AG10803 (cell line): ENCODE data around the gene ZNF841.
"Not testable (repeated sequence)": the region's sequence is repeated elsewhere in the genome, so short reads cannot be mapped to it uniquely, and the experiment has no call there.

ENCODE experiments used
- DNase-seq: peaks from one replicate; pipeline ENCODE4 v3.0.0; 2010; ENCODE audit warnings: low read depth
- H3K4me3 ChIP-seq: 2 replicates; pipeline ENCODE4 v1.5.1; 2011; ENCODE audit warnings: mild to moderate bottlenecking, low read length, control low read depth
- TF ChIP-seq, protein P1 (sequence below): conservative IDR thresholded peaks from 2 replicates; pipeline ENCODE4 v1.5.1; 2011; ENCODE audit warnings: mild to moderate bottlenecking, low read length, control low read depth, inconsistent platforms

Gene ZNF841

GRCh38 chr19:52101866-52102562 is 6.4 kb upstream of the ZNF841 start:
- TF ChIP-seq, protein P1, sequence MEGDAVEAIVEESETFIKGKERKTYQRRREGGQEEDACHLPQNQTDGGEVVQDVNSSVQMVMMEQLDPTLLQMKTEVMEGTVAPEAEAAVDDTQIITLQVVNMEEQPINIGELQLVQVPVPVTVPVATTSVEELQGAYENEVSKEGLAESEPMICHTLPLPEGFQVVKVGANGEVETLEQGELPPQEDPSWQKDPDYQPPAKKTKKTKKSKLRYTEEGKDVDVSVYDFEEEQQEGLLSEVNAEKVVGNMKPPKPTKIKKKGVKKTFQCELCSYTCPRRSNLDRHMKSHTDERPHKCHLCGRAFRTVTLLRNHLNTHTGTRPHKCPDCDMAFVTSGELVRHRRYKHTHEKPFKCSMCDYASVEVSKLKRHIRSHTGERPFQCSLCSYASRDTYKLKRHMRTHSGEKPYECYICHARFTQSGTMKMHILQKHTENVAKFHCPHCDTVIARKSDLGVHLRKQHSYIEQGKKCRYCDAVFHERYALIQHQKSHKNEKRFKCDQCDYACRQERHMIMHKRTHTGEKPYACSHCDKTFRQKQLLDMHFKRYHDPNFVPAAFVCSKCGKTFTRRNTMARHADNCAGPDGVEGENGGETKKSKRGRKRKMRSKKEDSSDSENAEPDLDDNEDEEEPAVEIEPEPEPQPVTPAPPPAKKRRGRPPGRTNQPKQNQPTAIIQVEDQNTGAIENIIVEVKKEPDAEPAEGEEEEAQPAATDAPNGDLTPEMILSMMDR = no peak
- DNase-seq = no peak
- H3K4me3 ChIP-seq = no peak overlapping the region

- TF ChIP-seq, protein P1 = no peak
- DNase-seq = no peak
- no peak overlapping the region for H3K4me3 ChIP-seq
Measured at GRCh38 chr19:52099497-52100138, 4.1 kb upstream of the ZNF841 start.

GRCh38 chr19:52096416-52096815 is 851 bp upstream of the ZNF841 start:
- peak; percentile 14 for DNase-seq
- not testable (repeated sequence) for H3K4me3 ChIP-seq

- TF ChIP-seq, protein P1 = no peak
- DNase-seq = no peak
- H3K4me3 ChIP-seq = peak overlapping the region; percentile 98
Measured at GRCh38 chr19:52094526-52095130, 937 bp downstream of the ZNF841 start.

- no peak overlapping the region for H3K4me3 ChIP-seq
- TF ChIP-seq, protein P1 = no peak
- peak; percentile 21 for DNase-seq
Measured at GRCh38 chr19:52086481-52086880, 9.1 kb downstream of the ZNF841 start.

DNA sequence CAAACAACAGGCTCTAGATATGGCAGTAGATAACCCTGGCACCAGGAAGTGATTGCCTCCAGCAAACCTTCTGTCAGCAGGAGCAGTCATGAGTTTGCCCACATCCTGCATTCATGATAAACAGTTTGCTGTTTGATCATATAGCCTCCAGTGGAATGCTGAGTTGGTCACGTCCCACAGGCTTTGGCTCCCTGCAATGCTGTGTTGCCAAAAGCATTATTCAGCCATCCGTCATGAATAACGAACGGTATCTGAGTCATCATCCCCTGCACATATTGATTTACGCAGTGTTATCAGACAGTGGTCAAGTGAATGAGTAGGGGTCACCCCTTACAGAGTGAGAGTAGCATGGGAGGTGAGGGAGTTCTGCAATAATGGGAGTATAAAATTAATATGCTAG is 25.1 kb downstream of the ZNF841 start:
- H3K4me3 ChIP-seq = no peak overlapping the region
- TF ChIP-seq, protein P1 = no peak
- DNase-seq = no peak

GRCh38 chr19:52069653-52070052 is 25.9 kb downstream of the ZNF841 start:
- DNase-seq = no peak
- H3K4me3 ChIP-seq = no peak overlapping the region
- TF ChIP-seq, protein P1 = no peak
